Measurements from ENCODE around the gene ARFGAP1.

Gene ARFGAP1

DNA sequence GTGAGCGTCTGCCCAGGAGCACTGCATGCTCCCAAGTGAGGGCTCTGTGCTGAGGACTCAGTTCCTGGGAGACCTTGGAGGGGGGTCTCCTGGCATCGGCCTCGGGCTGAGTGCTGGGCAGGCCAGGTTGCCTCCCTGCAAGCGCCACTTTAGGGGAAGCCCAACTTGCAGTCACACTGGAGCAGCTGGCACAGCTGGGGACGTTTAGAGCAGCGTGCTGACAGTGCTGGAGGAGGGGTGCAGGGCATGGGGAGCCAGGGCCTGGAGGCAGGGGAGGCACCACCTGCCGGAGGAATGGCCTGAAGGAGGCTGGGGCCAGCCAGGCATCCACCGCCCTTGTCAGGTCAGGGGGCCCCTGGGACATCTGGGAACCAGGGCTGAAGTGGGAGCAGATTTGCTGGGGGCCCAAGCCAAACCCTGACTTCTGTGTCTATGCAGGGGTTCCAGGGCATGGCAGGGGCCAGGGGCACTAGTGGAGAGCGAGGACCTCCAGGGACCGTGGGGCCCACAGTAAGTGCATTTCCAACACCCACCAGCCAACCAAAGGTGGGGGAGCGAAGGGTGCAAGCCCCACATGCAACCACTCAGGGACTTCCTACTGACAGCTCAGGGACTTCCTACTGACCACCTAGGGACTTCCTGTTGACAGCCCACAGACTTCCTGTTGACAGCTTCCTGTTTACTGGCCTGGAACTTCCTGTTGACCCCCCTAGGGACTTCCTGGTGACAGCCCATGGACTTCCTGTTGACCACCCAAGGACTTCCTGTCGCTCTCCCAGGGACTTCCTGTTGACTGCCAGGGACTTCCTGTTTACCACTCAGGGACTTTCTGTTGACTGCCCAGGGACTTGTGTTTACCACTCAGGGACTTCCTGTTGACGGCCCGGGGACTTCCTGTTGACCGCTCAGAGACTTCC is 54.0 kb downstream of the ARFGAP1 start:
- H3K27ac ChIP-seq, result no peak overlapping the region
- H3K9me3 ChIP-seq (ENCODE audit: severe bottlenecking), result no peaks in the 10 kb centered on the region
- no peaks in the 10 kb centered on the region for H3K36me3 ChIP-seq
- TF ChIP-seq, protein P1, sequence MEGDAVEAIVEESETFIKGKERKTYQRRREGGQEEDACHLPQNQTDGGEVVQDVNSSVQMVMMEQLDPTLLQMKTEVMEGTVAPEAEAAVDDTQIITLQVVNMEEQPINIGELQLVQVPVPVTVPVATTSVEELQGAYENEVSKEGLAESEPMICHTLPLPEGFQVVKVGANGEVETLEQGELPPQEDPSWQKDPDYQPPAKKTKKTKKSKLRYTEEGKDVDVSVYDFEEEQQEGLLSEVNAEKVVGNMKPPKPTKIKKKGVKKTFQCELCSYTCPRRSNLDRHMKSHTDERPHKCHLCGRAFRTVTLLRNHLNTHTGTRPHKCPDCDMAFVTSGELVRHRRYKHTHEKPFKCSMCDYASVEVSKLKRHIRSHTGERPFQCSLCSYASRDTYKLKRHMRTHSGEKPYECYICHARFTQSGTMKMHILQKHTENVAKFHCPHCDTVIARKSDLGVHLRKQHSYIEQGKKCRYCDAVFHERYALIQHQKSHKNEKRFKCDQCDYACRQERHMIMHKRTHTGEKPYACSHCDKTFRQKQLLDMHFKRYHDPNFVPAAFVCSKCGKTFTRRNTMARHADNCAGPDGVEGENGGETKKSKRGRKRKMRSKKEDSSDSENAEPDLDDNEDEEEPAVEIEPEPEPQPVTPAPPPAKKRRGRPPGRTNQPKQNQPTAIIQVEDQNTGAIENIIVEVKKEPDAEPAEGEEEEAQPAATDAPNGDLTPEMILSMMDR (IDR thresholded peaks at IDR 0.05; ENCODE audit: low read depth, low read length), result no peak
- H3K27me3 ChIP-seq (ENCODE audit: insufficient read depth, low read depth, severe bottlenecking), result no peaks in the 10 kb centered on the region
- no peak for DNase-seq
- H3K4me3 ChIP-seq (ENCODE audit: low read depth, low read length), result no peak overlapping the region

DNA sequence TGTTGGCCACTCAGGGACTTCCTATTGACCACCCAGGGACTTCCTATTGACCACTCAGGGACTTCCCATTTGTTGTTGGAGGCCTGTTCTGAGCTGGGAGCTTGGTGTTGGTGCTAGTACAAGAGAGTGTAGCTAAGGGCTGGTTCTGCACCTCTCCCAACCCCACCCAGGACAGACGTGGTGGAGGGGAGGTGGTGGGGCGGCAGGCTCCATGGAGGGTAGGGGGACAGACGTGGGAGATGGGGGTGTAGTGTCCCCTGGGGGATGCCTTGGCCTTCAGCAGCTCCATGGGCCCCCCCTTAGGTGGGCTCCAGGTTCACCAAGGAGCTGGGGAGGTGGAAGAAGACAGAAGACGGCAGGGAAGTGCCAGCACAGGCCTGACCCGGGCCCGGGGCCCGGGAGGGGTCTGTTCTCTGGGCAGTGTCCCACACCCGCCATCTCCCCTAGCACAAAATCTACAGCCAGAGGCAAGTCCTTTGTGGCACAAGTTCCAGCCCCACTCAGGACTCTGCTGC is 54.7 kb downstream of the ARFGAP1 start:
- no peak for DNase-seq
- TF ChIP-seq, protein P1 (IDR thresholded peaks at IDR 0.05; ENCODE audit: low read depth, low read length), result no peak
- H3K4me3 ChIP-seq (ENCODE audit: low read depth, low read length), result no peak overlapping the region
- H3K27ac ChIP-seq, result no peak overlapping the region
- H3K36me3 ChIP-seq, result no peaks in the 10 kb centered on the region
- no peaks in the 10 kb centered on the region for H3K27me3 ChIP-seq (ENCODE audit: insufficient read depth, low read depth, severe bottlenecking)
- peaks cover 3% of the 10 kb centered on the region for H3K9me3 ChIP-seq (ENCODE audit: severe bottlenecking)

DNA sequence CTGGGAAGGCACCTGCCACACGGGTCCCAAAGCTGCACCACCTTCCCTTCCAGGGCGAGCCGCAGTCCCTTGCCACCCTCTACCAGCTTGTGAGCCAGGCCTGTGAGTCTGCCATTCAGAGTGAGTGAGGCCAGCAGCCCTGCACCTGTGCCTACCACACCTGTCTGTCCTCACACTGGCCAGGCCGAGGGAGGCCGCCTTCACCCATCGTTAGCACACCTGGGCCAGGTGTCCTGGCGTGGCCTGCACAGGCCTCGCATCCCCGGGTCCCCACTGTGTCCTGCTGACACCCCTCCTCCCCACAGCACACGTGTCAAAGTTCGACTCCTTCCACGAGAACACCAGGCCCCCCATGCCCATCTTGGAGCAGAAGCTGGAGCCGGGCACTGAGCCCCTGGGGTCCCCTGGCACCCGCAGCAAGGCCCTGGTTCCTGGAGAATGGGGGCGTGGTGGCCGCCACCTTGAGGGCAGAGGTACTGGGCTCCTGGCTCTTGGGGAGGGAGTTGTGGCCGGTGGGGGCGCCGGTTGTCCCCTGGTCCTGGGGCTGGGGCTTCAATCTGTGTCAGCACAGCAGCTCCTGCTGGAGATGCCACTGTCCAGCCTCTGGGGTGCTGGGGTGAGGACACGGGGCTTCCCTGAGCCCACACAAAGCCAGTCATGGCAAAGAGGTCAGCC is 55.5 kb downstream of the ARFGAP1 start:
- H3K9me3 ChIP-seq (ENCODE audit: severe bottlenecking), result peaks cover 3% of the 10 kb centered on the region
- H3K27me3 ChIP-seq (ENCODE audit: insufficient read depth, low read depth, severe bottlenecking), result no peaks in the 10 kb centered on the region
- H3K36me3 ChIP-seq, result no peaks in the 10 kb centered on the region
- TF ChIP-seq, protein P1 (IDR thresholded peaks at IDR 0.05; ENCODE audit: low read depth, low read length), result no peak
- no peak overlapping the region for H3K4me3 ChIP-seq (ENCODE audit: low read depth, low read length)
- no peak overlapping the region for H3K27ac ChIP-seq
- DNase-seq, result no peak

DNA sequence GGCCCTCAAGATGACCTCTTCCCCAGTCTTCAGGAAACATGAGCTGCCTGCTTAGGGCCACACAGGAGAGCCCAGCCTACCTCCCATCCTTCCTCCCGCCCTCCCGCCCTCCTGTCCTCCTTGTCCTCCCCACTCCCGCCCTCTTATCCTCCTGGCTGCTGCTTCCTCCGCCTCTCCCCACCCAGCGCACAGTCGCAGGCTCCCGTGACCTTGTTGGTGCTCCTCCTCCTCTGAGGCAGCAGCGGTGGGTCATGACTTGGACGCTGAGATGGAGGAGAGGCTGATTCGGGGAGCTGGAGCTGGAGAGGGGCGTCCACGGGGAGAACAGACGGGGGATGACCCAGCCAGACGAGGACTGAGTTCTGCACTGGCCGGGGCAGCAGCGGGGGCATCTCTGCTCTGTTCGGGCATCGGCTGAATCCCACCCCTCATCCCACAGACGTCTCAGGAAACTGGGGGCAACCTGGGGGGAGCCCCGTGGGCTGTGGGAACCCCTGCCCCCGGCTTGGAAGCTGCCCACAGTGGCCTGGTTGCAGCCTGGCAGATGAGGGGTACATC is 56.2 kb downstream of the ARFGAP1 start:
- no peaks in the 10 kb centered on the region for H3K36me3 ChIP-seq
- DNase-seq, result no peak
- H3K9me3 ChIP-seq (ENCODE audit: severe bottlenecking), result peaks cover 3% of the 10 kb centered on the region
- no peak overlapping the region for H3K4me3 ChIP-seq (ENCODE audit: low read depth, low read length)
- no peaks in the 10 kb centered on the region for H3K27me3 ChIP-seq (ENCODE audit: insufficient read depth, low read depth, severe bottlenecking)
- H3K27ac ChIP-seq, result no peak overlapping the region
- TF ChIP-seq, protein P1 (IDR thresholded peaks at IDR 0.05; ENCODE audit: low read depth, low read length), result no peak

DNA sequence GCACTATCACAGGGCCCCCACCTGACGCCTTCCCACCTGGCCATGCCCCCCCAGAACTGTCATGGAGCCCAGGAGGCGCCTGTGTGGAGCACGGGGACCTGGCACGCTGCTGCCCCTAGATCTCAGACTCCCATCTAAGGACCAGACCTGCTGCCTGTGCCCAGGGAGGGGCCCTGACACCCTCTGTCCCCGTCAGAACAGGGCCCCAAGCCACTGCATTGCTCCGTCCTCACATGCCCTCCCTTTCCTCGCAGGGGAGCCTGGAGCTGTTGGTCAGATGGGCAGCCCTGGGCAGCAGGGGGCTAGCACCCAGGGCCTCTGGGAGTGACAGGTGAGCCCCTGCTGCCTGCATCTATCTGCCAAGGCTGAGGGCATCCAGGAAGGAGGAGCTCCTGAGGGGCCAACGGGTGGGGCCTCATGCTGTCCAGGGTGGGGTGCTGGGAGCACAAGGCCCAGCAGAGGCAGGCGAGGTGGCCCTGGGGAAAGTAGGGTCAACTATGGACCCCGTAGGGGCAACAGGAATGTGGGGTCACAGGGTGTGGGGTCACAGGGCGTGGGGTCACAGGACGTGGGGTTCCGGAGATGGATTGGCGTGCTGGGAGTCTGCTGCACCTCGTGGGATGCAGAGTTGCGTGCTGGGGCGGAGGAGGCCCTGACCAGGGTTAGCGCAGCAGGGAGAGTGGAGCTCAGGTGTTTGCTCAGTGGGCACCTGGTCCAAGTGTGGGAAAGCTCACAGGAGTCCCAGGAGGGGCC is 56.9 kb downstream of the ARFGAP1 start:
- TF ChIP-seq, protein P1 (IDR thresholded peaks at IDR 0.05; ENCODE audit: low read depth, low read length), result no peak
- H3K27ac ChIP-seq, result no peak overlapping the region
- DNase-seq, result no peak

More for the DNA sequence above, 56.9 kb downstream of the ARFGAP1 start:
- H3K9me3 ChIP-seq (ENCODE audit: severe bottlenecking), result peaks cover 3% of the 10 kb centered on the region
- H3K4me3 ChIP-seq (ENCODE audit: low read depth, low read length), result no peak overlapping the region
- H3K36me3 ChIP-seq, result no peaks in the 10 kb centered on the region
- H3K27me3 ChIP-seq (ENCODE audit: insufficient read depth, low read depth, severe bottlenecking), result no peaks in the 10 kb centered on the region

All from WERI-Rb-1 (cell line).